Thyroid gland (tissue), 4 donors: ENCODE measurements around the gene SMCO2. TPM values are rescaled to one million over a fixed set of nuclear protein-coding genes. Genes with fewer than 3 reads are reported as not detected.

ENCODE experiments used
- DNase-seq, 2 donors: peaks; one replicate each; pipeline ENCODE4 v3.0.0-alpha.2; 2019
- H3K27ac ChIP-seq, 3 donors: fragments of 200-600 bp; sonication (generic); 1 replicate in 2 of 3; 2 replicates in 1 of 3; pipeline ENCODE4 v1.5.1; 2016 to 2019; ENCODE audit warnings: mild to moderate bottlenecking in 1 of 3, moderate library complexity in 1 of 3
- H3K27me3 ChIP-seq: fragments of 200-600 bp; sonication (generic); one replicate; pipeline ENCODE4 v1.5.1; 2019
- H3K36me3 ChIP-seq, 2 donors: fragments of 200-600 bp; sonication (generic); one replicate each; pipeline ENCODE4 v1.5.1; 2016 to 2019
- H3K4me1 ChIP-seq, 2 donors: fragments of 200-600 bp; sonication (generic); one replicate each; pipeline ENCODE4 v1.5.1; 2017 to 2019
- H3K4me3 ChIP-seq, 3 donors: fragments of 200-600 bp; sonication (generic); replicated peaks in 1 of 3; 1 replicate in 2 of 3; 2 replicates in 1 of 3; pipeline ENCODE4 v1.5.1; 2016; ENCODE audit warnings: mild to moderate bottlenecking in 1 of 3
- H3K9me3 ChIP-seq: fragments of 200-600 bp; sonication (generic); one replicate; pipeline ENCODE4 v1.5.1; 2017
- POLR2A ChIP-seq, 2 donors: fragments of 450-650 bp; IDR thresholded peaks; one replicate each; pipeline ENCODE4 v1.6.1; 2017; ENCODE audit warnings: antibody characterized with exemption in 2 of 2, mild to moderate bottlenecking in 2 of 2, moderate library complexity in 1 of 2
- WGBS, 2 donors: methylation state at CpG; one replicate each; pipeline ENCODE4 v1.1.5; 2017; 5-methylcytosine and 5-hydroxymethylcytosine counted together
- intact Hi-C: fragments of 100-400 bp; cut with DNase I; formaldehyde crosslinking; loops from one replicate; pipeline ENCODE4 v1.15.1; 2023
- total RNA-seq, 4 donors: library from RNA; depleted of rRNA; stranded (reverse); fragments of >200 nt; gene quantifications; one replicate each; pipeline ENCODE4 v1.2.3, GENCODE V29; 2016
- TF ChIP-seq, protein P1 (sequence below), 6 experiments: fragments of 200-600 bp in 3 of 6; fragments of 450-650 bp in 3 of 6; sonication (generic) in 3 of 6; IDR thresholded peaks; one replicate each; pipeline ENCODE4 v1.5.1; 2016 to 2019; ENCODE audit warnings: antibody characterized with exemption in 6 of 6, mild to moderate bottlenecking in 2 of 6, inconsistent platforms in 1 of 6, moderate library complexity in 1 of 6

Gene SMCO2
- total RNA-seq, 4 donors from 2014 or later: not detected

DNA sequence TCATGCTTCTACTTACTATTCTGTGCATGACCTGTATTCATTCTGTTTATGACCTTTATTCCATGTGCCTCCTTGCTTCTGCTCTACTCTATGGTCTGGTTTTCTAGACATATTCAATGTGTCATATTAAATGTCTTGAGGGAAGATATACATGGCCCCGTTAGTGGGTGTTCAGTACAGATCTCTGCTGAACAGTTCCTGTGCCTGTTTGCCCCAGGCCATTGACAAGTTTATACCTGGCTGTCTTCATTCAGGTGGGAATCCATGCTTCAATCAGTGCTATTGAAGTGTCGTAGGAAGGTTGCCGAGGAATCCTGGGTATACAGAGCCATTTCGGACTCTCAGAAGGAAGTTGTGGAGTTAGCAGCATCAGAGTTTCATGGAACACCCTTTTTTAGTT, 70.1 kb downstream of the SMCO2 start:
- 66 to 82% methylated on average over 4 of the region's 4 CpGs for WGBS, 2 donors
- H3K27me3 ChIP-seq: no peaks in the 10 kb centered on the region
- H3K4me3 ChIP-seq: no peak overlapping the region
- peak overlapping the region in 2 of 3 donors; percentile 63 to 71 for H3K27ac ChIP-seq
- no peaks in the 10 kb centered on the region for H3K36me3 ChIP-seq
- no peak for TF ChIP-seq POLR2A (IDR thresholded peaks at IDR 0.05)
- TF ChIP-seq, protein P1, sequence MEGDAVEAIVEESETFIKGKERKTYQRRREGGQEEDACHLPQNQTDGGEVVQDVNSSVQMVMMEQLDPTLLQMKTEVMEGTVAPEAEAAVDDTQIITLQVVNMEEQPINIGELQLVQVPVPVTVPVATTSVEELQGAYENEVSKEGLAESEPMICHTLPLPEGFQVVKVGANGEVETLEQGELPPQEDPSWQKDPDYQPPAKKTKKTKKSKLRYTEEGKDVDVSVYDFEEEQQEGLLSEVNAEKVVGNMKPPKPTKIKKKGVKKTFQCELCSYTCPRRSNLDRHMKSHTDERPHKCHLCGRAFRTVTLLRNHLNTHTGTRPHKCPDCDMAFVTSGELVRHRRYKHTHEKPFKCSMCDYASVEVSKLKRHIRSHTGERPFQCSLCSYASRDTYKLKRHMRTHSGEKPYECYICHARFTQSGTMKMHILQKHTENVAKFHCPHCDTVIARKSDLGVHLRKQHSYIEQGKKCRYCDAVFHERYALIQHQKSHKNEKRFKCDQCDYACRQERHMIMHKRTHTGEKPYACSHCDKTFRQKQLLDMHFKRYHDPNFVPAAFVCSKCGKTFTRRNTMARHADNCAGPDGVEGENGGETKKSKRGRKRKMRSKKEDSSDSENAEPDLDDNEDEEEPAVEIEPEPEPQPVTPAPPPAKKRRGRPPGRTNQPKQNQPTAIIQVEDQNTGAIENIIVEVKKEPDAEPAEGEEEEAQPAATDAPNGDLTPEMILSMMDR (IDR thresholded peaks at IDR 0.05): no peak
- no peak for DNase-seq
- intact Hi-C loops: no loop called here
- H3K4me1 ChIP-seq: peaks cover 11 to 19% of the 10 kb centered on the region in 2 donors
- no peaks in the 10 kb centered on the region for H3K9me3 ChIP-seq

DNA sequence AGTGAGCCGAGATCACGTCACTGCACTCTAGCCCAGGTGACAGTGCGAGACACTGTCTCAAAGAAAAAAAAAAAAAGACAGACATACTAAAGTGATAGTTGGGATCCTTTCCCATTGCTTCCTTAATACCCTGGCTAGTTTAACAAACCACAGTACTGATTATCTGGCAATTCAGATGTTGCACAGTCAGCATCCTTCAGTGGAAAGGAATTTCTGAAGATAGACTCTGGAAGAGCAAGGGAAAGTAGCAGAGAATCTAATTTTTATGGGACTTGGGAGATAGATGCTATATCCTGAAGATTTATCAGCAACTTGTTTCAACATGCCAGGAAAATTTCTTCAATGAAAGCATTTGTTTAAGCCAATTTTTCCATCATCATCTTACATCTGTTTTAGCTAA, 71.0 kb downstream of the SMCO2 start:
- peaks cover 8 to 15% of the 10 kb centered on the region in 2 donors for H3K4me1 ChIP-seq
- no peak for DNase-seq
- no peaks in the 10 kb centered on the region for H3K27me3 ChIP-seq
- H3K4me3 ChIP-seq: no peak overlapping the region
- WGBS, 2 donors: 93 to 97% methylated on average over 3 of the region's 3 CpGs
- H3K36me3 ChIP-seq: no peaks in the 10 kb centered on the region
- H3K9me3 ChIP-seq: no peaks in the 10 kb centered on the region
- no peak overlapping the region for H3K27ac ChIP-seq
- no peak for TF ChIP-seq POLR2A (IDR thresholded peaks at IDR 0.05)
- TF ChIP-seq, protein P1 (IDR thresholded peaks at IDR 0.05): no peak
- intact Hi-C loops: no loop called here

DNA sequence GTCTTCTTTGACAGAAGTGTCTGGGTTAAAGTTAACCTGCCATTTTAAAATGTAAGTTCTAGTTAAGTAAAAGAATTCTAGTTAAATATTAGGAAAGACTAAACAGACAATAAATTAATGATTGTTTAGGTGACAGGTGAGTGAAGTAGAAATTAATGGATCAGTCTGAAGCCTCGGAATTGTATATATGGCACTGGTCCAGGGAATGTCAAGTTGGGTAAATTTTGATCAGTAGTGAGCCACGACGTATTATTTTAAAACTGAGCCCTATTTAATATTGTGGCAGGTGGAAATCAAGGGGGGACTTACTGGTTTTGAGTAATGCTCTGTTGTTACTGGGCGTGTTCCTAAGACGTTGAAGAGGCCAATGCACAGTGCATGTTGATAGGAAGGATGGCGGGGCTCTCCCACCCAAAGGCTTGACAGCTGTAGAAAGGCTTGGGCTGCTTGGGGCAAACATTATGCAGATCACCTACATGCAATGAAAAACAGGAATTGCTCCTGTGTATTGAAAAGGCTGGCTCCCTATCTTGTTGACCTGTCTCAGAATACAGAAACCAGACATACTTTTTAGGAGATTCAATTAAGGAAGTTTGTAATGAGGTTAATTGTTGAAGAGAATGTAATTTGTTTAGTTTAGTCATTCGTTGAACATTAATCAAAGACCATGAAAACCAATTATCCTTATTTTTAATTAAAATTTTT, 71.6 kb downstream of the SMCO2 start:
- H3K4me3 ChIP-seq: no peak overlapping the region
- no peaks in the 10 kb centered on the region for H3K36me3 ChIP-seq
- H3K27ac ChIP-seq: no peak overlapping the region
- H3K4me1 ChIP-seq: peaks cover 13 to 20% of the 10 kb centered on the region in 2 donors
- 78 to 79% methylated on average over 7 of the region's 7 CpGs for WGBS, 2 donors
- H3K9me3 ChIP-seq: no peaks in the 10 kb centered on the region
- no peak for DNase-seq
- intact Hi-C loops: no loop called here
- no peaks in the 10 kb centered on the region for H3K27me3 ChIP-seq
- TF ChIP-seq, protein P1 (IDR thresholded peaks at IDR 0.05): no peak

DNA sequence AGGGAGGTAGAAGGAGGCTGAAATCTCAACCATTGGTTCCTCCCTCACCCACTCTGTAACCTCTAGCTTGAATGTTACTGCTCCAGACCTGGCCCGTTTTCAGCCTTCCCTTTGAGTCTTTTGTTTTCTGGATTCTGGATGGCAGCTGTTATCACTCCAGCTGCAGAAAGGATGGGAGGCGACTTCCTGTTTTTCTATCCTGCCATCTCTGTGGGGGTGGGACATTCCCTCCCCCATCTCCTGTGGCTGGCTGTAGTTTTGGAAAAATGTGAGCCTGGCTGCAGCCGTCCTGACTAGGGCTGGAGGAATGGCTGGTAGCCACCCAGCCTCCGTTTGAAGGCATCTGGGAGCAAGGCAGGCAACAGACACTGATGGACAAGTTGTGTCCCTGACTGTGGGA, 74.5 kb downstream of the SMCO2 start:
- no peak for DNase-seq
- TF ChIP-seq POLR2A (IDR thresholded peaks at IDR 0.05): peak in 1 of 2 donors; percentile 29
- TF ChIP-seq, protein P1 (IDR thresholded peaks at IDR 0.05): no peak
- Histone ChIP-seq H3K27me3 (no peaks in the 10 kb centered on the region), H3K4me1 (peaks cover 13 to 15% of the 10 kb centered on the region in 2 donors), H3K4me3 (no peak overlapping the region), H3K9me3 (no peaks in the 10 kb centered on the region), H3K36me3 (no peaks in the 10 kb centered on the region), H3K27ac (peak overlapping the region in 1 of 3 donors; percentile 30)
- WGBS, 2 donors: 63 to 82% methylated on average over 4 of the region's 4 CpGs
- intact Hi-C loops: no loop called here

DNA sequence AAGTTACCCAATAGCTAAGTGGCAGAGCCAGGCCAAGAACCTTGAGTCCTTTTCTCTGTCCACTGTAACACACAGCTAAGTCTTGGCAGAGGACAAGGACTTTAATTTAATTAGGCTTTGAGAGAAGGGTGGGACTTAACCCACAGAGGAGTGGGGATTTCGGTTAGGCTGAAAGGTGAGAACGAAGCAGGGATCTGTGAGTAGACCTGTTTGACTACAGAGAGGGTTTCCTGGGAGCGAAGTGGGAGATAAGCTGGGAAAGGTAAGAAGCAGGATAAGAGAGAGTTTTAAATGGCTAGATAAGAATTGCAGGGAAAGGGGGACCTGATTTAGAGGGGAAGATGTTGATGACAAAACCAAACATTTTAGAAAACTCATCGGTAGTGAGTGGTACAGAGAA, 75.4 kb downstream of the SMCO2 start:
- H3K9me3 ChIP-seq: no peaks in the 10 kb centered on the region
- H3K4me3 ChIP-seq: no peak overlapping the region
- TF ChIP-seq, protein P1 (IDR thresholded peaks at IDR 0.05): no peak
- TF ChIP-seq POLR2A (IDR thresholded peaks at IDR 0.05): no peak
- intact Hi-C loops: no loop called here
- H3K36me3 ChIP-seq: no peaks in the 10 kb centered on the region
- no peak for DNase-seq
- peak overlapping the region in 1 of 3 donors; percentile 30 for H3K27ac ChIP-seq
- 89 to 95% methylated on average over 4 of the region's 4 CpGs for WGBS, 2 donors
- no peaks in the 10 kb centered on the region for H3K27me3 ChIP-seq
- H3K4me1 ChIP-seq: peaks cover 7 to 14% of the 10 kb centered on the region in 2 donors
